ENCODE data around the gene GRIK1. TPM values are rescaled to one million over a fixed set of nuclear protein-coding genes. Genes with fewer than 3 reads are reported as not detected.

The GRIK1 gene
- total and polyA plus RNA-seq, 12 donors = not detected

- H3K4me1 ChIP-seq = no peaks in the 10 kb centered on the region
- H3K36me3 ChIP-seq = no peaks in the 10 kb centered on the region
- TF ChIP-seq, protein P1, sequence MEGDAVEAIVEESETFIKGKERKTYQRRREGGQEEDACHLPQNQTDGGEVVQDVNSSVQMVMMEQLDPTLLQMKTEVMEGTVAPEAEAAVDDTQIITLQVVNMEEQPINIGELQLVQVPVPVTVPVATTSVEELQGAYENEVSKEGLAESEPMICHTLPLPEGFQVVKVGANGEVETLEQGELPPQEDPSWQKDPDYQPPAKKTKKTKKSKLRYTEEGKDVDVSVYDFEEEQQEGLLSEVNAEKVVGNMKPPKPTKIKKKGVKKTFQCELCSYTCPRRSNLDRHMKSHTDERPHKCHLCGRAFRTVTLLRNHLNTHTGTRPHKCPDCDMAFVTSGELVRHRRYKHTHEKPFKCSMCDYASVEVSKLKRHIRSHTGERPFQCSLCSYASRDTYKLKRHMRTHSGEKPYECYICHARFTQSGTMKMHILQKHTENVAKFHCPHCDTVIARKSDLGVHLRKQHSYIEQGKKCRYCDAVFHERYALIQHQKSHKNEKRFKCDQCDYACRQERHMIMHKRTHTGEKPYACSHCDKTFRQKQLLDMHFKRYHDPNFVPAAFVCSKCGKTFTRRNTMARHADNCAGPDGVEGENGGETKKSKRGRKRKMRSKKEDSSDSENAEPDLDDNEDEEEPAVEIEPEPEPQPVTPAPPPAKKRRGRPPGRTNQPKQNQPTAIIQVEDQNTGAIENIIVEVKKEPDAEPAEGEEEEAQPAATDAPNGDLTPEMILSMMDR (IDR thresholded peaks at IDR 0.05) = no peak
- no peak overlapping the region for H3K27ac ChIP-seq
- peaks cover 0 to 29% (median 0%) of the 10 kb centered on the region in 11 donors for H3K9me3 ChIP-seq
- ATAC-seq = peak in 1 of 8 donors; percentile 71
- no peak overlapping the region for H3K4me3 ChIP-seq
- intact Hi-C loops (cut with DNase I) = no loop called here
- WGBS, 2 donors = 94 to 95% methylated on average over 3 of the region's 3 CpGs
- H3K27me3 ChIP-seq = no peaks in the 10 kb centered on the region
- DNase-seq = no peak
Observed at GRCh38 chr21:29718081-29718815, 221.5 kb downstream of the GRIK1 start.

DNA sequence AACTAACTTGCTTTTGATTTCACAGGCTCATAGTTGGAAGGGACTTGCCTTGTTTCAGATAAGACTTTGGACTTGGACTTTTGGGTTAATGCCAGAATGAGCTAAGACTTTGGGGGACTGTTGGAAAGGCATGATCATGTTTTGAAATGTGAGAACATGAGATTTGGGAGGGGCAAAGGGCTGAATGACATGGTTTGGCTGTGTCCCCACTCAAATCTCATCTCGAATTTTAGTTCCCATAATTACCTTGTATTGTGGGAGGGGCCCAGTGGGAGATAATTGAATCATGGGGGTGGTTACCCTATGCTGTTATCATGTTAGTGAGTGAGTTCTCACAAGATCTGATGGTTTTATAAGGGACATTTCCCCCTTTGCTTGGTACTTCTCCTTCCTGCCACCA is 222.1 kb downstream of the GRIK1 start:
- H3K4me1 ChIP-seq = no peaks in the 10 kb centered on the region
- H3K9me3 ChIP-seq = peaks cover 0 to 29% (median 0%) of the 10 kb centered on the region in 11 donors
- DNase-seq (no peak), ATAC-seq (no peak)
- TF ChIP-seq, protein P1 (IDR thresholded peaks at IDR 0.05) = no peak
- intact Hi-C loops (cut with DNase I) = no loop called here
- no peak overlapping the region for H3K4me3 ChIP-seq
- H3K27ac ChIP-seq = no peak overlapping the region
- WGBS, 2 donors = 85 to 93% methylated on average over 1 of the region's 1 CpG
- H3K27me3 ChIP-seq = no peaks in the 10 kb centered on the region
- H3K36me3 ChIP-seq = no peaks in the 10 kb centered on the region

DNA sequence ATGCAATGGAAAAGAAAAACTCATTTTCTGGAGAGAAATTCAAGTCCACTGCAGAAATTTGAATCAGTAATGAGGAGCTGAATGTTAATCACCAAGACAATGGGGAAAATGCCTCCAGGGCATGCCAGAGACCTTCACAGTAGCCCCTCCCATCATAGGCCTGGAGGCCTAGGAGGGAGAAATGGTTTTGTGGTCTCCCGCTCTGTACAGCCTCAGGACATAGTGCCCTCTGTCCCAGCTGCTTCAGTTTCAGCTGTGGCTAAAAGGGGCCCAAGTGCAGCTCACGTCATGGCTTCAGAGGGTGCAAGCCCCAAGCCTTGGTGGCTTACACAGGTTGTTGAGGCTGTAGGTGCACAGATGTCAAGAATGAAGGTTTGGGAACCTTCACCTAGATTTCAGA is 223.0 kb downstream of the GRIK1 start:
- Histone ChIP-seq H3K4me3 (no peak overlapping the region), H3K27me3 (no peaks in the 10 kb centered on the region), H3K36me3 (no peaks in the 10 kb centered on the region), H3K4me1 (no peaks in the 10 kb centered on the region), H3K27ac (no peak overlapping the region), H3K9me3 (peaks cover 0 to 29% (median 0%) of the 10 kb centered on the region in 11 donors)
- intact Hi-C loops (cut with DNase I) = no loop called here
- TF ChIP-seq, protein P1 (IDR thresholded peaks at IDR 0.05) = no peak
- WGBS, 2 donors = 94% methylated on average over 2 of the region's 2 CpGs
- ATAC-seq (no peak), DNase-seq (no peak)

- Histone ChIP-seq H3K27ac (no peak overlapping the region), H3K36me3 (no peaks in the 10 kb centered on the region), H3K4me1 (no peaks in the 10 kb centered on the region), H3K4me3 (no peak overlapping the region), H3K9me3 (peaks cover 0 to 29% (median 0%) of the 10 kb centered on the region in 11 donors), H3K27me3 (no peaks in the 10 kb centered on the region)
- TF ChIP-seq, protein P1 (IDR thresholded peaks at IDR 0.05) = no peak
- intact Hi-C loops (cut with DNase I) = no loop called here
- 94% methylated on average over 2 of the region's 2 CpGs for WGBS, 2 donors
- ATAC-seq (no peak), DNase-seq (no peak)
Observed at GRCh38 chr21:29715089-29715488, 224.7 kb downstream of the GRIK1 start.

Data from heart right ventricle (tissue), 16 donors.